PC-9 (cell line): ENCODE data around the gene SORBS2. TPM values are rescaled to one million over a fixed set of nuclear protein-coding genes. Genes with fewer than 3 reads are reported as not detected.

Experiments used
- BruUV-seq: library from RNA; stranded (reverse); fragments of 400-500 nt; replicated peaks from 2 replicates; lab custom pipeline; 2021; lab: Mats Ljungman, UMichigan
- CTCF ChIA-PET: fragments of 300-600 bp; sonication (Branson Sonifier 250); formaldehyde crosslinking; loops from one replicate; lab custom pipeline; 2022; ENCODE audit warnings: antibody characterized with exemption; lab: Charles Lee
- POLR2A ChIA-PET: fragments of 300-600 bp; sonication (Branson Sonifier 250); formaldehyde crosslinking; loops from one replicate; lab custom pipeline; 2022; ENCODE audit warnings: antibody characterized with exemption; ENCODE audit not compliant: unreplicated experiment; lab: Charles Lee
- DNase-seq, 2 experiments: peaks; one replicate each; pipeline versions ENCODE4 v3.0.0 to v3.0.0-alpha.2; 2015 to 2022; ENCODE audit warnings: mixed read lengths in 1 of 2
- H2AFZ ChIP-seq: fragments of 200-600 bp; sonication (generic); 2 replicates; pipeline ENCODE4 v1.8.1; 2017; ENCODE audit warnings: antibody characterized with exemption
- H3F3A ChIP-seq: fragments of 200-600 bp; sonication (generic); 2 replicates; pipeline ENCODE4 v1.8.1; 2017; ENCODE audit warnings: antibody characterized with exemption, mild to moderate bottlenecking, low read depth; ENCODE audit not compliant: insufficient read depth
- H3K27ac ChIP-seq: fragments of 200-600 bp; sonication (generic); 2 replicates; pipeline ENCODE4 v1.6.1; 2016; ENCODE audit warnings: mixed run types
- H3K27me3 ChIP-seq: fragments of 200-600 bp; sonication (generic); 2 replicates; pipeline ENCODE4 v1.6.1; 2016; ENCODE audit warnings: low read depth, mixed run types; ENCODE audit not compliant: insufficient read depth
- H3K36me3 ChIP-seq: fragments of 200-600 bp; sonication (generic); 2 replicates; pipeline ENCODE4 v1.6.1; 2016; ENCODE audit warnings: low read depth, mixed run types
- H3K4me1 ChIP-seq: fragments of 200-600 bp; sonication (generic); replicated peaks from 2 replicates; pipeline ENCODE4 v1.6.1; 2016; ENCODE audit warnings: mixed run types; ENCODE audit not compliant: insufficient read depth
- H3K4me2 ChIP-seq: fragments of 200-600 bp; sonication (generic); 2 replicates; pipeline ENCODE4 v1.6.1; 2017; ENCODE audit warnings: mixed run types
- H3K4me3 ChIP-seq: fragments of 200-600 bp; sonication (generic); 2 replicates; pipeline ENCODE4 v1.6.1; 2016; ENCODE audit warnings: mixed run types
- H3K79me2 ChIP-seq: fragments of 200-600 bp; sonication (generic); 2 replicates; pipeline ENCODE4 v1.6.1; 2017; ENCODE audit warnings: low read depth, mixed run types
- H3K9me2 ChIP-seq: fragments of 200-600 bp; sonication (generic); 2 replicates; pipeline ENCODE4 v1.8.1; 2017; ENCODE audit warnings: mild to moderate bottlenecking; ENCODE audit not compliant: insufficient read depth
- H3K9me3 ChIP-seq: fragments of 200-600 bp; sonication (generic); 2 replicates; pipeline ENCODE4 v1.8.1; 2016; ENCODE audit warnings: low read depth; ENCODE audit not compliant: insufficient read depth
- H4K20me1 ChIP-seq: fragments of 200-600 bp; sonication (generic); 2 replicates; pipeline ENCODE4 v1.8.1; 2017; ENCODE audit not compliant: insufficient read depth
- CTCF ChIP-seq: fragments of 200-600 bp; sonication (generic); conservative IDR thresholded peaks from 2 replicates; pipeline ENCODE4 v1.6.1; 2017; ENCODE audit warnings: mixed run types, antibody characterized with exemption, mild to moderate bottlenecking, moderate library complexity
- EZH2 ChIP-seq: fragments of 200-600 bp; sonication (generic); IDR thresholded peaks from 2 replicates; pipeline ENCODE4 v1.8.0; 2017; ENCODE audit warnings: antibody characterized with exemption, low read depth
- intact Hi-C: fragments of 100-400 bp; cut with micrococcal nuclease; formaldehyde crosslinking; loops from one replicate; pipeline ENCODE4 v1.10.0; 2022; ENCODE audit not compliant: unreplicated experiment
- total RNA-seq: library from RNA; stranded (reverse); gene quantifications from 2 replicates; pipeline ENCODE4 v1.2.3, GENCODE V29; 2021

The SORBS2 gene
- total RNA-seq, 1 experiment from 2014 or later = 16.4 TPM

GRCh38 chr4:185542626-185543315 is 269.2 kb downstream of the SORBS2 start:
- ChIA-PET CTCF (interaction anchor here (0.7 kb wide), 1 partner anchor 653 kb away, joined by 3 read pairs; no protein-coding TSS in a partner anchor), POLR2A (no interaction called here)
- intact Hi-C loops = no loop called here

GRCh38 chr4:185541251-185541727 is 270.7 kb downstream of the SORBS2 start:
- intact Hi-C loops = no loop called here
- no peaks in the 10 kb centered on the region for H3K4me1 ChIP-seq

More at GRCh38 chr4:185542626-185543315, 269.2 kb downstream of the SORBS2 start:
- Histone ChIP-seq H3K36me3 (no peaks in the 10 kb centered on the region), H3K9me3 (no peaks in the 10 kb centered on the region), H3K9me2 (no peaks in the 10 kb centered on the region), H3K4me1 (no peaks in the 10 kb centered on the region), H3K4me2 (no peak overlapping the region), H4K20me1 (no peaks in the 10 kb centered on the region), H3K27me3 (no peaks in the 10 kb centered on the region), H3K27ac (no peak overlapping the region), H3K79me2 (no peaks in the 10 kb centered on the region), H2AFZ (no peak overlapping the region), H3F3A (no peaks in the 10 kb centered on the region), H3K4me3 (no peak overlapping the region)
- BruUV-seq = no TSS peak
- TF ChIP-seq CTCF = no peak
- DNase-seq = no peak

GRCh38 chr4:185540487-185541120 is 271.4 kb downstream of the SORBS2 start:
- Histone ChIP-seq H3K79me2 (no peaks in the 10 kb centered on the region), H3K4me1 (no peaks in the 10 kb centered on the region), H3K9me2 (no peaks in the 10 kb centered on the region), H3K9me3 (no peaks in the 10 kb centered on the region), H3K4me3 (no peak overlapping the region), H3K27ac (no peak overlapping the region), H3K36me3 (no peaks in the 10 kb centered on the region), H3K27me3 (no peaks in the 10 kb centered on the region), H4K20me1 (no peaks in the 10 kb centered on the region), H3K4me2 (no peak overlapping the region), H2AFZ (no peak overlapping the region), H3F3A (no peaks in the 10 kb centered on the region)
- TF ChIP-seq EZH2 = no peak
- TF ChIP-seq CTCF = no peak
- no TSS peak for BruUV-seq
- intact Hi-C loops = no loop called here
- POLR2A ChIA-PET = no interaction called here
- CTCF ChIA-PET = no interaction called here
- DNase-seq = no peak

More at GRCh38 chr4:185541251-185541727, 270.7 kb downstream of the SORBS2 start:
- H2AFZ ChIP-seq = no peak overlapping the region
- POLR2A ChIA-PET = no interaction called here
- no peaks in the 10 kb centered on the region for H3K9me2 ChIP-seq
- no peaks in the 10 kb centered on the region for H3K27me3 ChIP-seq
- CTCF ChIA-PET = no interaction called here
- no peak overlapping the region for H3K27ac ChIP-seq
- no peaks in the 10 kb centered on the region for H3F3A ChIP-seq
- no peak overlapping the region for H3K4me2 ChIP-seq
- TF ChIP-seq CTCF (no peak), EZH2 (no peak)
- no TSS peak for BruUV-seq
- no peaks in the 10 kb centered on the region for H3K9me3 ChIP-seq
- H3K36me3 ChIP-seq = no peaks in the 10 kb centered on the region
- H3K79me2 ChIP-seq = no peaks in the 10 kb centered on the region
- H4K20me1 ChIP-seq = no peaks in the 10 kb centered on the region
- no peak overlapping the region for H3K4me3 ChIP-seq
- DNase-seq = no peak
